ENCODE results near the gene ANK3.

Gene ANK3

GRCh38 chr10:60209874-60210570 is 179.7 kb downstream of the ANK3 start:
- TF ChIP-seq CTCF (IDR thresholded peaks at IDR 0.05; ENCODE audit: low read depth, low read length), result no peak

GRCh38 chr10:60208676-60209269 is 180.9 kb downstream of the ANK3 start:
- peak; percentile 84 for TF ChIP-seq CTCF (IDR thresholded peaks at IDR 0.05; ENCODE audit: low read depth, low read length)
- peak; percentile 7 for DNase-seq (ENCODE audit: extremely low read depth, low read depth)

More at GRCh38 chr10:60209874-60210570, 179.7 kb downstream of the ANK3 start:
- DNase-seq (ENCODE audit: extremely low read depth, low read depth), result no peak

- no peak for DNase-seq (ENCODE audit: extremely low read depth, low read depth)
- TF ChIP-seq CTCF (IDR thresholded peaks at IDR 0.05; ENCODE audit: low read depth, low read length), result no peak
Measured at GRCh38 chr10:60207894-60208293, 181.8 kb downstream of the ANK3 start.

GRCh38 chr10:60206735-60207134 is 182.9 kb downstream of the ANK3 start:
- DNase-seq (ENCODE audit: extremely low read depth, low read depth), result no peak
- TF ChIP-seq CTCF (IDR thresholded peaks at IDR 0.05; ENCODE audit: low read depth, low read length), result no peak

- DNase-seq (ENCODE audit: extremely low read depth, low read depth), result no peak
- no peak for TF ChIP-seq CTCF (IDR thresholded peaks at IDR 0.05; ENCODE audit: low read depth, low read length)
Measured at GRCh38 chr10:60205741-60206140, 183.9 kb downstream of the ANK3 start.

- DNase-seq (ENCODE audit: extremely low read depth, low read depth), result peak; percentile 5
- TF ChIP-seq CTCF (IDR thresholded peaks at IDR 0.05; ENCODE audit: low read depth, low read length), result peak; percentile 73
Measured at GRCh38 chr10:60203993-60204618, 185.6 kb downstream of the ANK3 start.

GRCh38 chr10:60200682-60201053 is 189.0 kb downstream of the ANK3 start:
- no peak for TF ChIP-seq CTCF (IDR thresholded peaks at IDR 0.05; ENCODE audit: low read depth, low read length)
- no peak for DNase-seq (ENCODE audit: extremely low read depth, low read depth)
